Activated CD4-positive, alpha-beta T cell treated with anti-CD3 and anti-CD28 coated beads for 4 hours (primary cell): ENCODE results near the gene ZNF24.

Experiments used
- DNase-seq, 2 donors: peaks; one replicate each; pipeline ENCODE4 v3.0.0-alpha.2; 2020

The ZNF24 gene

DNA sequence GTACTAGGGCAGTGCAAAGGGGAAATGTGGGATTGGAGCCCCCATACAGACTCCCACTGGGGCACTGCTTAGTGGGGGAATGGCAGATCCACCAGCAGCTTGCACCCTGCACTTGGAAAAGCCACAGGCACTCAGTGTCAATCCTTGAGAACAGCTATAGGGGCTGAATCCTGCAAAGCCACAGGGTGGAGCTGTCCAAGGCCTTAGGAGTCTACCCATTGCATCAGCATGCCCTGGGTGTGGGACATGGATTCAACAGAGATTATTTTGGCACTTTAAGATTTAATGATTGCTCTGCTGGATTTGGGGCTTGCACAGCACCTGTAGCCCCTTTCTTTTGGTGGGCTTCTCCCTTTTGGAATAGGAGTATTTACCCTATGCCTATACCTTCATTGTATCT, 8.6 kb upstream of the ZNF24 start:
- no peak for DNase-seq

- DNase-seq = no peak
Measured at GRCh38 chr18:35352283-35352682, 8.1 kb upstream of the ZNF24 start.

- DNase-seq = no peak
Measured at GRCh38 chr18:35348001-35348400, 3.8 kb upstream of the ZNF24 start.

DNA sequence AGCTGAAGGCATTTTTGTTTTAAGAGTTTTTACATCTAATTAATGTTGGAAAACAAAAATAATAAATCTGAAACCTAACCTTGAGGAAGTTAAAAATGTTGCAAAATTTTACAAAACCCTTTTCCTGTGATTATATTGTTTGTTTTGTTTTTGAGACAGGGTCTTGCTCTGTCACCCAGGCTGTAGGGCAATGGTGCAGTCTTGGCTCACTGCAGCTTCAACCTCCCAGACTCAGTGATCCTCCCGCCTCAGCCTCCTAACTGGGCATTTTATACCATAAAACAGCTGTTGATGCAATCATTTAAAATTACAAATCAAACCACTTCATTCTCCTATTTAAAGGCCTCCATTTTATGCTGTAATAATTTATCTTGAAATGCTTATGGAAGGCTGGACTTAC, 1.7 kb upstream of the ZNF24 start:
- DNase-seq = no peak

DNA sequence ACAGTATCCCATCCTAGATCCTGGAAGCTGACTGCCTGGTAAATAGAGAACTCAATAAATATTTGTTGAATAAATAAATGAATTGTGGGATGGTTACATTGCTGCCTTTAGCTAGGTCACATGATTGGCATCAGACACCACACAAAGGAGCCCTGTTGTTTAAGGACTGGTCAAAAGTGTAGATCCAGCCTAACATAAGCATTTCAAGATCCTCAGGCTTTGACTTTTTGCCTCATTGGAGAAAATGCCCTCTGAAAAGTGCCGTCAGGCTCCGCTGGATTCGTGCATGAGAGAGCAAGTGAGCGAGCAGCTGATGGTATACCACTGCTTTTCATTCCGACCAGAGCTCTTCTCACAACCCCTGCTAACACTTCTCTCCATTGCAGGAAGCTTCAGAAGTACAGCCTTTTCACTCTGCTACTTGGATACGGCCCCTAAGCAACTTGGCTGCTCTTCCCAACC, 1.3 kb upstream of the ZNF24 start:
- no peak for DNase-seq

DNA sequence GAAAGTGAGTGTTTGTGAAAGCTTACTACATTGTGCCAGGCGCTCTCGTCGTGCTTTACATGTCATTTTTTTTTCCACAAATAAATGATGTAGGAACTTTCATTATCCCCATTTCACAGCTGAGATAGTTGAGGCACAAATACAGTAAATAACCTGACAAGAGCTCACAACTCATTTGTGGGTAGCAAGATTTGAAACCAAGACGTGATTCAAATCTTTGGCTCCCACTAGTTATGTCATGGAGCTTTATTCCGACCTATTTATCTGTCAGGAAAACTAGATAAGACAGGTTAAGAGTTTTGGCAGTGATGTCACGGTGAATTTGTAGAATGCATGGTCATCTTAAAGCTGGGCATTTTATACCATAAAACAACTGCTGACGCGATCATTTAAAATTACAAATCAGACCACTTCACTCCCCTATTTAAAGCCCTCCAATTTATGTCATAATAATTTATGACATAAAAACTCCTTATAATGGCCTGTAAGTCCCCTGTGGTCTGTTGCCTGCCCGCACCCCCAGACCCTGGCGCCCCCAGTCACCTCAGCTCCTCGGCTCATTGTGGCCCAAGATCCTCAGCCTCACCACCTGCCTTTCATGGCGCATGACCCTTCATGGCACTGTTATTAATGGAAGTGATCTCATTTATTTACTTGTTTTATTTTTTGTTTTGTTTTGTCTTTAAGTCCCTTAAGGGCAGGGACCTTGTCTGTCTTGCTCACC, 678 bp upstream of the ZNF24 start:
- DNase-seq = no peak

GRCh38 chr18:35343488-35343935, 708 bp downstream of the ZNF24 start:
- DNase-seq = no peak

DNA sequence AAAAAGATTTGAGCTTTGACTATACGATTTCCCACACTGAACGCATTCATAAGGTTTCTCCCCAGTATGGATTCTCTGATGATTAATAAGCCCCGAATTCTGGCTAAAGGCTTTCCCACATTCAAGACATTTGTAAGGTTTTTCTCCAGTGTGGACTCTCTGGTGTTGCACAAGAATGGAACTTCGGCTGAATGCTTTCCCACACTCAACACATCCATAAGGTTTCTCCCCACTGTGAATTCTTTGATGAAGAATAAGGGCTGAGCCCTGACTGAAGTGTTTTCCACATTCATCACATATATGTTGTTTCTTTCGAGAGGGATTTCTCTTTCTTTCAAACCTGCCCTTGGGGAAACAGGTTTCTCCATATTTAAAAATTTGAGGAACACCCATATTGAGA, 6.9 kb downstream of the ZNF24 start:
- no peak for DNase-seq

GRCh38 chr18:35335866-35336265, 8.4 kb downstream of the ZNF24 start:
- no peak for DNase-seq

GRCh38 chr18:35334821-35335220, 9.4 kb downstream of the ZNF24 start:
- no peak for DNase-seq

DNA sequence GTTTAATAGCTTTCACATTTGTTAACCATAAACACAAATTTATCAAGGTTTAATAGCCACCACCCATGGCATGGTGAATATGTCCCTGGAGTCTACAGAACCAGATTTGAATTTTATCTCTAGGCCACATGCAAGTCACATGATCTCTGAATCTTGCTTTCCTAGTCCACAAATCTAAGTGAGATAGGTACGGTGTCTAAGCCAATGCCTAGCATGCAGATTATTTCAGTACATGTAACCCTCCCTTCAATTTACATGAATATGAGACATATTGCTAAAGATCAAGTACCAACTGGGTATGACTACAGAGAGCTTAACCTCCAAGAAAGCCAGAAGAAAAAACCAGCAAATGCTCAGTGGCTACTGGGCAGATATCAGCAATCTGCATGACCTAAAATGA, 10.0 kb downstream of the ZNF24 start:
- no peak for DNase-seq

- DNase-seq = no peak
Measured at GRCh38 chr18:35331367-35332087, 12.7 kb downstream of the ZNF24 start.

DNA sequence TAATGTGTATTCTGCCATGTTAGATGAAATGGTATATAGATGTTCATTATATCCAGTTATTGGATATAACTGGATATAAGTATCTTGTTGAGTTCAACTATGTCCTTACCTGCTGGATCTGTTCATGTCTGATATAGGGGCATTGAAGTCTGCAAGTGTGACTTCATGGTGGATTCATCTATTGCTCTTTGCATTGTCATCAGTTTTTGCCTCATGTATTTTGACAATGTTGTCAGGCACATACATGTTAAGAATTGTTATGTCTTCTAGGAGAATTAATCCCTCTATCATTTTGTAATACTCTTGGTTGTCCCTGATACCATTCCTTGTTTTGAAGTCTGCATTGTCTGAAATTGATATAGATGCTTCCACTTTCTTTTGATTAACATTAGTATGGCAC, 15.4 kb downstream of the ZNF24 start:
- no peak for DNase-seq

GRCh38 chr18:35326695-35327387, 17.4 kb downstream of the ZNF24 start:
- DNase-seq = no peak

GRCh38 chr18:35324926-35325655, 19.1 kb downstream of the ZNF24 start:
- no peak for DNase-seq

DNA sequence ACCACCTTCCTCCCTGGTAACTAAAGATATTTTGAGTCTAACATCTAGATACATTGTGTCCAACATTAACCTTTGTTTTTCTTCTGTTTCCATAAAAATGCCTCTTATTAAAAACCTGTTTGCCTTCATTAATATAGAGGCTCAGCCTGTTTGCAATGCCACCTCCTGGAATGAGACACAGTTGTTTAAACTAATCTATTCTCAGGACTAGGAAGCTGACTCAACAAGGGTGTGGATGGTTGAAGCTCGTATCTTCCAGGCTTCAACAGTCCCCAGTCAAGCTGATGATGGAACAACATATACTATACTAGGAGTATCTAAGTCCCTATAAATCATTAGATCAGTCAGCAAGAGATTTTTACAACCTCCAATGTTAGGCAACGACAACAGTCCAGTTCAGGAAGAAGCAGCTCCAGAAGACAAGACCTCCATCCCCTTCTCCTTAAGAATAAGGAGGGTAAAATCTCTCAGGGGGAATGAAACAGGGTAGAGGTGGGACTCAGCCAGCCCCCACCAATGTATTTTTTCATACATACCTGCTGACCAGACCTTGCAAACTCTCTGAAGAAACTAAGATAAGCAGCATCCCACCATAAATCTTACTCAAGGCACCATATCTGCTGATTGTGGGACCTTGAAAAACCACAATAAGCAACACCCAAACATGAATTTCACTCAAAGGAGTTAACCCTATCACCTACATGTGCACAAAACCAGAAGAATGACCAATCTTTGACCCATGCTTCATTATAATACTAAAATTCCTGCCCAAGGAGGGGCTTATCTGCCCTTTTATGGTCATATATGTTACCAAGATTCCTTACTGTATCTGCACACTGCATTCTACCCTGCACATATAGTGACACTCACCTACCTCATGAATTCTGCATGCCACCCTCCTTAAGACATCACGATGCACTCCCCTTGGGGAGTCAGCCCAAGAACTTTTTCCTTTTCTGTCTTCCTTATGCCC, 21.4 kb downstream of the ZNF24 start:
- no peak for DNase-seq

- no peak for DNase-seq
Measured at GRCh38 chr18:35311496-35311895, 32.7 kb downstream of the ZNF24 start.

DNA sequence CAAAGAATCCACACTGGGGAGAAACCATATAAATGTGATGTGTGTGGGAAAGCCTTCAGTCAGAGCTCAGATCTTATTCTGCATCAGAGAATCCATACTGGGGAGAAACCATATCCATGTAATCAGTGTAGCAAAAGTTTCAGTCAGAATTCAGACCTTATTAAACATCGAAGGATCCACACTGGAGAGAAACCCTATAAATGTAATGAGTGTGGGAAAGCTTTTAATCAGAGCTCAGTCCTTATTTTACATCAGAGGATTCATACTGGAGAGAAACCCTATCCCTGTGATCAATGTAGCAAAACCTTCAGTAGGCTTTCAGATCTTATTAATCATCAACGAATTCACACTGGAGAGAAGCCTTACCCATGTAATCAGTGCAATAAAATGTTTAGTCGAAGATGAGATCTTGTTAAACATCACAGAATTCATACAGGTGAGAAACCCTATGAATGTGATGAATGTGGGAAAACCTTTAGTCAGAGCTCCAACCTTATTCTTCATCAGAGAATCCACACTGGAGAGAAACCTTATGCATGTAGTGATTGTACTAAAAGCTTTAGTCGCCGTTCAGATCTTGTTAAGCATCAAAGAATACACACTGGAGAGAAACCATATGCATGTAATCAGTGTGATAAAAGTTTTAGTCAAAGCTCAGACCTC, 37.5 kb downstream of the ZNF24 start:
- no peak for DNase-seq

GRCh38 chr18:35303610-35304009, 40.6 kb downstream of the ZNF24 start:
- DNase-seq = no peak

- DNase-seq = no peak
Measured at GRCh38 chr18:35296060-35296459, 48.2 kb downstream of the ZNF24 start.

- no peak for DNase-seq
Measured at GRCh38 chr18:35291166-35291565, 53.1 kb downstream of the ZNF24 start.
